Calu3 (cell line): ENCODE results near the gene POLR3A. TPM values are rescaled to one million over a fixed set of nuclear protein-coding genes. Genes with fewer than 3 reads are reported as not detected.

ENCODE experiments used
- BruUV-seq: library from RNA; stranded (reverse); fragments of 400-500 nt; replicated peaks from 2 replicates; lab custom pipeline; 2021; lab: Mats Ljungman, UMichigan
- CTCF ChIA-PET: fragments of 300-600 bp; sonication (Branson Sonifier 250); formaldehyde crosslinking; loops from one replicate; lab custom pipeline; 2022; ENCODE audit warnings: antibody characterized with exemption; lab: Charles Lee
- DNase-seq: peaks from one replicate; pipeline ENCODE4 v3.0.0; 2022
- H3K27ac Mint-ChIP-seq: one replicate; pipeline ENCODE4 v1.8.0; 2022; ENCODE audit warnings: mixed read lengths; ENCODE audit not compliant: unreplicated experiment
- H3K27me3 Mint-ChIP-seq: one replicate; pipeline ENCODE4 v1.8.0; 2022; ENCODE audit warnings: mixed read lengths; ENCODE audit not compliant: unreplicated experiment
- H3K36me3 Mint-ChIP-seq: one replicate; pipeline ENCODE4 v1.8.0; 2022; ENCODE audit warnings: mild to moderate bottlenecking, moderate library complexity, mixed read lengths; ENCODE audit not compliant: insufficient read depth, unreplicated experiment
- H3K4me1 Mint-ChIP-seq: one replicate; pipeline ENCODE4 v1.8.0; 2022; ENCODE audit warnings: mild to moderate bottlenecking, low read depth, mixed read lengths; ENCODE audit not compliant: unreplicated experiment
- H3K4me3 Mint-ChIP-seq: one replicate; pipeline ENCODE4 v1.8.0; 2022; ENCODE audit warnings: mild to moderate bottlenecking, low read depth, moderate library complexity, mixed read lengths; ENCODE audit not compliant: unreplicated experiment
- H3K9me3 Mint-ChIP-seq: one replicate; pipeline ENCODE4 v1.8.0; 2022; ENCODE audit warnings: low read depth, mixed read lengths; ENCODE audit not compliant: unreplicated experiment
- CTCF ChIP-seq: fragments of 200-600 bp; IDR thresholded peaks from one replicate; pipeline ENCODE4 v1.8.0; 2022; ENCODE audit warnings: antibody characterized with exemption; ENCODE audit not compliant: unreplicated experiment
- intact Hi-C: fragments of 100-400 bp; cut with micrococcal nuclease; formaldehyde crosslinking; loops from one replicate; pipeline ENCODE4 v1.10.0; 2022; ENCODE audit not compliant: unreplicated experiment
- total RNA-seq: library from RNA; stranded (reverse); gene quantifications from 2 replicates; pipeline ENCODE4 v1.2.3, GENCODE V29; 2022

Gene POLR3A
- total RNA-seq, 1 experiment from 2014 or later = 26.6 TPM

DNA sequence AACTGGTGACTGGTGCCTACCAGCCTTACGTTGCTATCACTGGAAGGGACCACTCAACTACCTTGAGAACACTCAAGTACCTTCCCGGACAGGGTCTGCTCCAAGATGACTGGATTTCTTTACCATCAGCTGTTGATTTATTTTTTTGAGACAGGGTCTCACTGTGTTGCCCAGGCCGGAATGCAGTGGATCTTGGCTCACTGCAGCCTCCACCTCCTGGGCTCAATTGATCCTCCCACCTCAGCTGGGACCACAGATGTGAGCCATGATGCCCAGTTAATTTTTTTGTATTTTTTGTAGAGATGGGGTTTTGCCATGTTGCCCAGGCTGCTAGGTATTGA lies 57.5 kb downstream of the POLR3A start:
- CTCF ChIA-PET = interaction anchor here (0.8 kb wide), 1 partner anchor 37 kb away, joined by 4 read pairs; no protein-coding TSS in a partner anchor

GRCh38 chr10:77970869-77971803 lies 58.2 kb downstream of the POLR3A start:
- no peak for DNase-seq
- Mint-ChIP-seq H3K4me3 (no peak overlapping the region), H3K9me3 (no peaks in the 10 kb centered on the region), H3K27me3 (no peaks in the 10 kb centered on the region), H3K4me1 (no peaks in the 10 kb centered on the region), H3K27ac (no peak overlapping the region), H3K36me3 (peaks cover 13% of the 10 kb centered on the region)
- TF ChIP-seq CTCF = no peak
- CTCF ChIA-PET = no interaction called here
- intact Hi-C loops = loop anchor here (5.0 to 10.0 kb wide), 2 partner anchors 44 to 256 kb away; partner anchors contain the start of gene DLG5
- BruUV-seq = no TSS peak

More for the DNA sequence above, 57.5 kb downstream of the POLR3A start:
- no peaks in the 10 kb centered on the region for H3K4me1 Mint-ChIP-seq
- DNase-seq = no peak
- H3K4me3 Mint-ChIP-seq = no peak overlapping the region
- H3K9me3 Mint-ChIP-seq = no peaks in the 10 kb centered on the region
- H3K27me3 Mint-ChIP-seq = no peaks in the 10 kb centered on the region
- no peak overlapping the region for H3K27ac Mint-ChIP-seq
- peaks cover 10% of the 10 kb centered on the region for H3K36me3 Mint-ChIP-seq
- intact Hi-C loops = loop anchor here (5.0 to 10.0 kb wide), 2 partner anchors 44 to 257 kb away; partner anchors contain the start of gene DLG5
- TF ChIP-seq CTCF = no peak
- BruUV-seq = no TSS peak

GRCh38 chr10:77969114-77969513 lies 60.2 kb downstream of the POLR3A start:
- Mint-ChIP-seq H3K36me3 (peaks cover 9% of the 10 kb centered on the region), H3K9me3 (peaks cover 3% of the 10 kb centered on the region), H3K4me1 (no peaks in the 10 kb centered on the region), H3K27me3 (no peaks in the 10 kb centered on the region), H3K27ac (no peak overlapping the region), H3K4me3 (no peak overlapping the region)
- intact Hi-C loops = no loop called here
- TF ChIP-seq CTCF = no peak
- CTCF ChIA-PET = interaction anchor here (0.6 kb wide), 1 partner anchor 677 kb away, joined by 5 read pairs; no protein-coding TSS in a partner anchor
- DNase-seq = no peak
- BruUV-seq = no TSS peak

DNA sequence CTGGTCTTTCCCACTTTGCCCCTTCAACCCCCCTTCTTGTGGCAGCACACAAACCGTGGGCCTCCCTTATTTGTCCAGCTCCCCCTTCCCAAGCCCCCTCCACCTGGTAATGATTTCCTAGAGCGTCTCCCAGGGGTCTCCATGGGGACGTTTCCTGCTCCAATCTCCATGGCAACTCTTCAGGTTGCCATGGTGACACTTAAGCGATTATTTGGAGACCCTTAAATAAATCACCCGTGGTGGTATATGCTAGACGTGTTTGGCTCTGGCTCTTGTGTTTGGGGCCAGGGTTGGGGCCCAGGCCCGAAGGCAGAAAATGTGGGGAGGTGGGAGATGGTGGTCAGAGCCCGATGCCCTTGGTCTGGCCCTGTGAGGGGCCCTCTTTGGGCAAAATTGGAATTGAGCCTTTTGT lies 61.7 kb downstream of the POLR3A start:
- no peak for TF ChIP-seq CTCF
- Mint-ChIP-seq H3K9me3 (peaks cover 3% of the 10 kb centered on the region), H3K4me3 (no peak overlapping the region), H3K4me1 (no peaks in the 10 kb centered on the region), H3K36me3 (peaks cover 9% of the 10 kb centered on the region), H3K27me3 (no peaks in the 10 kb centered on the region), H3K27ac (no peak overlapping the region)
- intact Hi-C loops = no loop called here
- CTCF ChIA-PET = no interaction called here
- no peak for DNase-seq
- no TSS peak for BruUV-seq
